SIG-M5 treated with dmso at 0.1 percent for 504 hours (cell line): ENCODE results near the gene KRT12.
"Not testable (repeated sequence)": the region's sequence is repeated elsewhere in the genome, so short reads cannot be mapped to it uniquely, and the experiment has no call there.

Experiments
- DNase-seq: peaks from one replicate; lab custom pipeline; 2025; ENCODE audit not compliant: unreplicated experiment; lab: John Stamatoyannopoulos, UW

The KRT12 gene

DNA sequence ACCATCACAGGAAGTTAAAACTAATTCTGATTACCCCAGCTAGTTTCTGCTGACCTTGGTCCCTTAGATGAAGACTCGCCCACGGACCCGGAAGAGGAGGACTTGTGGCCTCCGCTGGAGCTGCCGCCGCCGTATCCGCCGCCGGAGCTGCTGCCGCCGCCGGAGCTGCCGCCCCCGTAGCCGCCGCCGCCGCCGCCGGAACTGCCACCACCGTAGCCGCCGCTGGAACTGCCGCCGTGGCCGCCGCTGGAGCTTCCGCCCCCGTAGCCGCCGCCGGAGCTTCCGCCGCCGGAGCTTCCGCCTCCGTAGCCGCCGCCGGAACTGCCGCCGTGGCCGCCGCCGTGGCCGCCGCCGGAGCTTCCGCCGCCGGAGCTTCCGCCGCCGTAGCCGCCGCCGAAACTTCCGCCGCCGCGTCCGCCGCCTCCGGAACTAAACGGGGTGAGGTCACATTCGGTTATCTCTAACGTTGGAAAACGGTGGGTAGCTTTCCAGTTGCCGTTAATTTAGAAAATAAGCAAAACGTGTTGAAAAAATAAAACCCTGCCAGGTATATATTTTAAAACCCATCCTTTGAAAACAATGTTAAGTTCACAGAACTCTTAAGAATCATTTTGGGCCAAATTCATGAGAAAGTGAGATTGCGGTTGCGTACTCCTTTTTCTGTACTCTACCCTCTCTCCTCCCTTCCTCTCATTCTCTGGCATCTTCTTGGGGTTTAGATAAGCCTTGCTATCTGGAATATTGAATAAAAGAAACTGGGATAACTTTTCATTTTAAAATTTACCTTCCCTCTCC is 48.1 kb downstream of the KRT12 start:
- DNase-seq, result peak; percentile 68

DNA sequence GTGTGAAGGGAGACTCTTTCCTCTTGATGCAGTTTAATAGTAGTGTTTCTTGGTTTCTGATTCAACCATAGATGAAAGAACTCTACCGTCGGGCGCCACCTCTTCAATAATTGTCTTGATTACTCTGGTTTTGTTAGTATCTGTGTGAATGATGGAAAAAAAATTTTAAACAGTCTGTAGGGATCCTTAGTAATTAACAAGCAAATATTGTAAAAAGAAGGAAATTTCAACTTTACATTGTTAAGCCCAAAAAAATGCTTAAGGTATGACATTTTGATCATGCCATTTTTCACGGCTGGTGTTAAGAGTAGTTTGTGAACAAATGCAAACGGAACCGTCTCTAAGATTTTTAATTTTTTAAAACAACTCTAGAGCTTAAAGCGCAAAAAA is 48.7 kb downstream of the KRT12 start:
- DNase-seq, result no peak

DNA sequence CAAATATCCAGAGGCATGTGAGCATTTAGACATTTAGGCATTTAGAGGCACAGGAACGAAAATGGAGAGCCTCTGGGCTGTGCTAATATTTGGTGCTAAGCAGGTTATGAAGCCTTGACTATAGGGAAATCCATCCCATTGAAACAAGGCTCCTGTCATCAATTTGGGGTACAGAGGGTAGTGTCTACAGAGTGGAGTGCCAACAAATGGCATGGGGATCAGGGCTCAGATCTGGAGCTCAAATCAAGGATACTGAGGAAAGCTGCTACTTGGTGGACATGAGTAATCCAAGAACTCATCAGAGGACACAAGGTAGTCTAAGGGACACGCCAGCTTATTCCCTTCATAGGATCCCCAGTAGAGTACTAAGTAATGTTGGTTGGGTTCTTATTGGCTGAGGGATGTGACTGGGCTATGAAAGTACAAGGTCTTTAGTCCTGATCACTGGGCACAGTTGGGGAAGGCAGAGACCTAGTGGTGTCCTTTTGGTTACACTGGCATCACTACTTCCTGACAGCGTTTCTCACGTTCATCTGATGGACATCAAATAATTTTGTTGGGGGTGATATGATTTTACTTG is 49.8 kb downstream of the KRT12 start:
- DNase-seq, result no peak

DNA sequence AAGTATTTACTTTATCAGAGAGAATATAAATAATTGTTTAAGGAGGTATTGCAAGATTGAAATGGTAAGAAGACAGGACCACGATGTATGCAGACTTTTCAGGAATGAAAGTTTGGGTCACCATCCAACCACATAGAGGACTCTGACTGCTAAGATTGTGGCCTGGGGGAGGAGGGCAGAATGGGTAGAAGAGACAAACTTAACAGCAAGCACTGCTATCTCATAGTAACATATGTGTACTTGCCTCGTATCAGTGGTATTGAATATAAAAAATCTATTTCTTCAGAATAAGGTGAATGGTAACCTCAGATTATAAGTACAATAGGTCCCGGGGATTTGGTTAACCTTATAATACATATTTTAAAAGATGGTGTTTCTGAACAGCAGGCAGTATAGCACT is 50.5 kb downstream of the KRT12 start:
- no peak for DNase-seq

DNA sequence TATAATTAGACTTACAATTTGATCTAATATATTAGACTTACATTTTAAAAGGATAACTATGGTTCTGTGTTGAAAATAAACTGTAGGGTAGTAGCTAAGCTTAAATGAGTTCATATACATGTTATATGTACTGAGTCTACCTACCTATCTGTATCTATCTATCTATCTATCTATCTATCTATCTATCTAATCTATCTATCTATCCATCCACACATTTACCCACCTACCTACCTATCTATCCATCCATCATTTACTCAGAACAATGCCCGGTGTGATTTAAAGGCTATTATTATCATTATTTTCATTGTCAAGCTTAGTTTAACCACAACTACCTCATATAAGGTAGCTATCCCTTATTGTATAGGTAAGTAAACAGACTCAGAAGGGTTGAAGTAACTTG is 51.6 kb downstream of the KRT12 start:
- DNase-seq, result no peak

DNA sequence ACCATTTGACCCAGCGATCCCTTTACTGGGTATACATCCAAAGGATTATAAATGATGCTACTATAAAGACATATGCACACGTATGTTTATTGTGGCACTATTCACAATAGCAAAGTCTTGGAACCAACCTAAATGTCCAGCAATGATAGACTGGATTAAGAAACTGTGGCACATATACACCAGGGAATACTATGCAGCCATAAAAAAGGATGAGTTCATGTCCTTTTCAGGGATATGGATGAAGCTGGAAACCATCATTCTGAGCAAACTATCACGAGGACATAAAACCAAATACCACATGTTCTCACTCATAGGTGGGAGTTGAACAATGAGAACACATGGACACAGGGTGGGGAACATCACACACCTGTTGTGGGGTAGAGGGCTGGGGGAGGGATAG is 52.4 kb downstream of the KRT12 start:
- not testable (repeated sequence) for DNase-seq

DNA sequence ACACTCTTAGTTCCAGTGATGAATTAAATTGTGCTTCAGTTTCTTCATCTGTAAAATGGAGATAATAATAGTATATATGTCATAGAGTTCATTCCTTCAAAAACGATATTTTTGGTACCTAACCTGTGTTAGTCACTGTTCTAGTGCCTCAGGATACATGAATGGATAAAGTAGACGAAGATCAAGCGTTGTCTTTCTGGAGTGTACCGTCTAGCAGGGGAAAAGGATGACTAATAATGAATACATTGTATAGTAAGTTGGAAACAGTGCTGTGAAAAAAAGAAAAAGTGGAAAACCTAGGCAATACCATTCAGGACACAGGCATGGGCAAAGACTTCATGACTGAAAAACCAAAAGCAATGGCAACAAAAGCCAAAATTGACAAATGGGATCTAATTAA is 53.2 kb downstream of the KRT12 start:
- no peak for DNase-seq

DNA sequence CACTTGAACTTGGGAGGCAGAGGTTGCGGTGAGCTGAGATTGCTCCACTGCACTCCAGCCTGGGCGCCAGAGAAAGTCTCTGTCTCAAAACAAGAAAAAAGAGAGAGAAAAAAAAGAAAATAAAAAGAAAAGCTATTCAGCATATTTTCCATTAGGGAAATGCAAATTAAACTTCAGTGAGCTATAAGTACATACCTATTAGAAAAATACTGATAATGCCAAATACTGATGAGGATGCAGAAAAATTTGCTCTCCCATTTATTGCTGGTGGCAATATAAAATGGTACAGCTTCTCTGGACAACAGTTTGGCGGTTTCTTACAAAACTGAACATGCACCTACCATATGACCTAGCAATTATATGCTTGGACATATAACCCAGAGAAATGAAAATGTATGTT is 54.4 kb downstream of the KRT12 start:
- no peak for DNase-seq
